HCT116 (cell line): ENCODE measurements around the gene RERG. TPM values are rescaled to one million over a fixed set of nuclear protein-coding genes. Genes with fewer than 3 reads are reported as not detected.

ENCODE experiments used
- ATAC-seq: fragments of 200-7000 bp; cut with Tn5 transposase; 2 replicates; pipeline ENCODE4 v1.9.1; 2020; ENCODE audit warnings: mild to moderate bottlenecking, moderate library complexity
- BruUV-seq: library from RNA; stranded (reverse); fragments of 400-500 nt; replicated peaks from 2 replicates; lab custom pipeline; 2021; lab: Mats Ljungman, UMichigan
- CTCF ChIA-PET: fragments of 300-600 bp; sonication (Branson Sonifier 250); formaldehyde crosslinking; loops from one replicate; lab custom pipeline; 2021; ENCODE audit warnings: antibody characterized with exemption; lab: Charles Lee
- POLR2A ChIA-PET: fragments of 300-600, 350-600 bp; sonication (Branson Sonifier 250); formaldehyde crosslinking; loops from one replicate; lab custom pipeline; 2021; ENCODE audit warnings: antibody characterized with exemption; lab: Charles Lee
- RAD21 ChIA-PET, 2 experiments: fragments of 300-600 bp; sonication (Branson Sonifier 250); formaldehyde crosslinking; loops; one replicate each; lab custom pipeline; 2023; ENCODE audit warnings: low total read pairs in 2 of 2; ENCODE audit not compliant: uncharacterized antibody in 2 of 2, unreplicated experiment in 2 of 2, low non-redundant PET in 1 of 2; lab: Charles Lee
- DNase-seq: peaks from one replicate; pipeline ENCODE4 v3.0.0-alpha.2; 2010; ENCODE audit warnings: low read depth, low spot score
- H2AFZ ChIP-seq: fragments of 200-600 bp; shearing (Covaris generic), sonication (generic); 2 replicates; pipeline ENCODE4 v1.6.1; 2017; ENCODE audit warnings: low read depth, mixed run types, mixed read lengths, antibody characterized with exemption, low read length; ENCODE audit not compliant: poor library complexity, severe bottlenecking
- H3K27ac ChIP-seq: 2 replicates; pipeline ENCODE4 v1.5.1; 2012; ENCODE audit warnings: low read depth, low read length
- H3K27me3 ChIP-seq: fragments of 200-600 bp; sonication (generic); 2 replicates; pipeline ENCODE4 v1.6.1; 2016; ENCODE audit warnings: mixed run types, low read length, mixed read lengths; ENCODE audit not compliant: insufficient read depth
- H3K36me3 ChIP-seq, 2 experiments: fragments of 200-500 bp in 1 of 2; fragments of 200-600 bp in 1 of 2; sonication (Bioruptor generic) in 1 of 2; sonication (generic) in 1 of 2; 2 replicates each; pipeline versions ENCODE4 v1.5.1 to v1.6.1; 2014 to 2016; ENCODE audit warnings: low read length in 2 of 2, inconsistent platforms in 1 of 2, mixed read lengths in 1 of 2, mixed run types in 1 of 2; ENCODE audit not compliant: insufficient read depth in 2 of 2, control insufficient read depth in 1 of 2
- H3K4me1 ChIP-seq, 2 experiments: fragments of 200-600 bp in 1 of 2; sonication (generic) in 1 of 2; 2 replicates each; pipeline versions ENCODE4 v1.5.1 to v1.6.1; 2012 to 2017; ENCODE audit warnings: low read length in 2 of 2, inconsistent platforms in 1 of 2, mild to moderate bottlenecking in 1 of 2, mixed read lengths in 1 of 2, mixed run types in 1 of 2, moderate library complexity in 1 of 2; ENCODE audit not compliant: insufficient read depth in 2 of 2, control insufficient read depth in 1 of 2
- H3K4me2 ChIP-seq: fragments of 200-600 bp; sonication (generic); 2 replicates; pipeline ENCODE4 v1.6.1; 2017; ENCODE audit warnings: mixed run types, low read length, mixed read lengths
- H3K4me3 ChIP-seq, 2 experiments: fragments of 200-600 bp in 1 of 2; sonication (generic) in 1 of 2; replicated peaks in 1 of 2; 2 replicates each; pipeline ENCODE4 v1.5.1; 2011 to 2016; ENCODE audit warnings: low read length in 2 of 2, control low read depth in 1 of 2, low read depth in 1 of 2, mild to moderate bottlenecking in 1 of 2, mixed read lengths in 1 of 2, mixed run types in 1 of 2
- H3K79me2 ChIP-seq: fragments of 200-600 bp; sonication (generic); 2 replicates; pipeline ENCODE4 v1.6.1; 2017; ENCODE audit warnings: mild to moderate bottlenecking, mixed run types, low read length, moderate library complexity, mixed read lengths; ENCODE audit not compliant: insufficient read depth
- H3K9ac ChIP-seq: fragments of 200-600 bp; sonication (generic); 2 replicates; pipeline ENCODE4 v1.6.1; 2016; ENCODE audit warnings: low read length, mixed read lengths
- H3K9me2 ChIP-seq: fragments of 200-600 bp; sonication (generic), shearing (Covaris generic); 2 replicates; pipeline ENCODE4 v1.6.1; 2017; ENCODE audit warnings: mixed run types, mild to moderate bottlenecking, moderate library complexity; ENCODE audit not compliant: insufficient read depth
- H3K9me3 ChIP-seq, 2 experiments: fragments of 200-500 bp in 1 of 2; fragments of 200-600 bp in 1 of 2; sonication (Bioruptor generic) in 1 of 2; sonication (generic) in 1 of 2; 2 replicates each; pipeline ENCODE4 v1.6.1; 2014 to 2017; ENCODE audit warnings: low read length in 2 of 2, mixed read lengths in 2 of 2, inconsistent platforms in 1 of 2, low read depth in 1 of 2, mild to moderate bottlenecking in 1 of 2, mixed run types in 1 of 2, moderate library complexity in 1 of 2; ENCODE audit not compliant: control insufficient read depth in 1 of 2, insufficient read depth in 1 of 2
- H4K20me1 ChIP-seq: fragments of 200-600 bp; sonication (generic), shearing (Covaris generic); 2 replicates; pipeline ENCODE4 v1.6.1; 2017; ENCODE audit warnings: mixed run types, mild to moderate bottlenecking, moderate library complexity; ENCODE audit not compliant: insufficient read depth
- ATF3 ChIP-seq: IDR thresholded peaks from 2 replicates; pipeline ENCODE4 v1.6.1; 2012
- CBX3 ChIP-seq: IDR thresholded peaks from 2 replicates; pipeline ENCODE4 v1.6.1; 2012; ENCODE audit warnings: low read depth
- EZH2 ChIP-seq: fragments of 200-600 bp; sonication (generic); IDR thresholded peaks from 2 replicates; pipeline ENCODE4 v1.6.1; 2017; ENCODE audit warnings: antibody characterized with exemption, mixed run types
- EZH2phosphoT487 ChIP-seq: fragments of 200-600 bp; IDR thresholded peaks from 2 replicates; pipeline ENCODE4 v1.6.1; 2018; ENCODE audit warnings: antibody characterized with exemption, borderline replicate concordance
- JUND ChIP-seq: IDR thresholded peaks from 2 replicates; pipeline ENCODE4 v1.6.1; 2012
- POLR2A ChIP-seq: IDR thresholded peaks from 2 replicates; pipeline ENCODE4 v1.7.0; 2011; ENCODE audit warnings: borderline replicate concordance; ENCODE audit not compliant: insufficient read depth, insufficient read length; ENCODE audit errors: extremely low read depth
- POLR2AphosphoS5 ChIP-seq: IDR thresholded peaks from 2 replicates; pipeline ENCODE4 v1.6.1; 2011; ENCODE audit warnings: mild to moderate bottlenecking, low read depth, low read length, moderate library complexity
- RAD21 ChIP-seq: IDR thresholded peaks from 2 replicates; pipeline ENCODE4 v1.6.1; 2012; ENCODE audit warnings: low read depth, mild to moderate bottlenecking
- SIN3A ChIP-seq: IDR thresholded peaks from 2 replicates; pipeline ENCODE4 v1.6.1; 2012; ENCODE audit warnings: low read depth
- SP1 ChIP-seq: IDR thresholded peaks from 2 replicates; pipeline ENCODE4 v1.6.1; 2012; ENCODE audit warnings: low read depth
- SRF ChIP-seq: IDR thresholded peaks from 2 replicates; pipeline ENCODE4 v1.6.1; 2012; ENCODE audit warnings: low read depth
- TCF7L2 ChIP-seq: IDR thresholded peaks from 2 replicates; pipeline ENCODE4 v1.7.0; 2011; ENCODE audit warnings: borderline replicate concordance, inconsistent platforms; ENCODE audit not compliant: insufficient read depth, insufficient read length; ENCODE audit errors: extremely low read depth
- YY1 ChIP-seq: IDR thresholded peaks from 2 replicates; pipeline ENCODE4 v1.6.1; 2011; ENCODE audit warnings: low read length, low read depth, moderate library complexity, mild to moderate bottlenecking; ENCODE audit not compliant: insufficient replicate concordance; ENCODE audit errors: extremely low read depth
- intact Hi-C: fragments of 100-400 bp; cut with micrococcal nuclease; formaldehyde crosslinking; loops from 2 replicates; pipeline ENCODE4 v1.10.0; 2022
- total RNA-seq: library from RNA; stranded (reverse); gene quantifications from one replicate; pipeline ENCODE4 v1.2.1, GENCODE V29; 2021; ENCODE audit not compliant: unreplicated experiment
- TF ChIP-seq, protein P1 (sequence below): IDR thresholded peaks from 2 replicates; pipeline ENCODE4 v1.6.1; 2012; ENCODE audit warnings: low read depth
- TF ChIP-seq, protein P2 (sequence below): IDR thresholded peaks from 2 replicates; pipeline ENCODE4 v1.6.1; 2012

RERG gene
- total RNA-seq, 1 experiment from 2014 or later: not detected

GRCh38 chr12:15155271-15155670, 65.9 kb downstream of the RERG start:
- CTCF ChIA-PET: interaction anchor here (1.0 kb wide), 1 partner anchor 377 kb away, joined by 3 read pairs; no protein-coding TSS in a partner anchor
- H2AFZ ChIP-seq: no peak overlapping the region
- no peaks in the 10 kb centered on the region for H3K36me3 ChIP-seq
- H3K4me3 ChIP-seq: no peak overlapping the region
- BruUV-seq: no TSS peak
- POLR2A ChIA-PET: interaction anchor here (1.5 kb wide), 1 partner anchor 9 kb away, joined by 3 read pairs; no protein-coding TSS in a partner anchor
- peaks cover 55% of the 10 kb centered on the region for H3K27me3 ChIP-seq
- TF ChIP-seq, protein P1, sequence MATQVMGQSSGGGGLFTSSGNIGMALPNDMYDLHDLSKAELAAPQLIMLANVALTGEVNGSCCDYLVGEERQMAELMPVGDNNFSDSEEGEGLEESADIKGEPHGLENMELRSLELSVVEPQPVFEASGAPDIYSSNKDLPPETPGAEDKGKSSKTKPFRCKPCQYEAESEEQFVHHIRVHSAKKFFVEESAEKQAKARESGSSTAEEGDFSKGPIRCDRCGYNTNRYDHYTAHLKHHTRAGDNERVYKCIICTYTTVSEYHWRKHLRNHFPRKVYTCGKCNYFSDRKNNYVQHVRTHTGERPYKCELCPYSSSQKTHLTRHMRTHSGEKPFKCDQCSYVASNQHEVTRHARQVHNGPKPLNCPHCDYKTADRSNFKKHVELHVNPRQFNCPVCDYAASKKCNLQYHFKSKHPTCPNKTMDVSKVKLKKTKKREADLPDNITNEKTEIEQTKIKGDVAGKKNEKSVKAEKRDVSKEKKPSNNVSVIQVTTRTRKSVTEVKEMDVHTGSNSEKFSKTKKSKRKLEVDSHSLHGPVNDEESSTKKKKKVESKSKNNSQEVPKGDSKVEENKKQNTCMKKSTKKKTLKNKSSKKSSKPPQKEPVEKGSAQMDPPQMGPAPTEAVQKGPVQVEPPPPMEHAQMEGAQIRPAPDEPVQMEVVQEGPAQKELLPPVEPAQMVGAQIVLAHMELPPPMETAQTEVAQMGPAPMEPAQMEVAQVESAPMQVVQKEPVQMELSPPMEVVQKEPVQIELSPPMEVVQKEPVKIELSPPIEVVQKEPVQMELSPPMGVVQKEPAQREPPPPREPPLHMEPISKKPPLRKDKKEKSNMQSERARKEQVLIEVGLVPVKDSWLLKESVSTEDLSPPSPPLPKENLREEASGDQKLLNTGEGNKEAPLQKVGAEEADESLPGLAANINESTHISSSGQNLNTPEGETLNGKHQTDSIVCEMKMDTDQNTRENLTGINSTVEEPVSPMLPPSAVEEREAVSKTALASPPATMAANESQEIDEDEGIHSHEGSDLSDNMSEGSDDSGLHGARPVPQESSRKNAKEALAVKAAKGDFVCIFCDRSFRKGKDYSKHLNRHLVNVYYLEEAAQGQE: no peak
- no peak for TF ChIP-seq SIN3A
- TF ChIP-seq TCF7L2: no peak
- TF ChIP-seq, protein P2, sequence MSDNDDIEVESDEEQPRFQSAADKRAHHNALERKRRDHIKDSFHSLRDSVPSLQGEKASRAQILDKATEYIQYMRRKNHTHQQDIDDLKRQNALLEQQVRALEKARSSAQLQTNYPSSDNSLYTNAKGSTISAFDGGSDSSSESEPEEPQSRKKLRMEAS: no peak
- no peak for TF ChIP-seq SRF
- TF ChIP-seq CBX3: no peak
- no peak for TF ChIP-seq YY1
- no peak for TF ChIP-seq JUND
- TF ChIP-seq SP1: no peak
- no peak for TF ChIP-seq EZH2phosphoT487
- no peak for TF ChIP-seq POLR2AphosphoS5
- TF ChIP-seq POLR2A: no peak
- TF ChIP-seq ATF3: no peak
- no peak for TF ChIP-seq EZH2
- no peak for TF ChIP-seq RAD21
- no peak overlapping the region for H3K4me2 ChIP-seq
- H4K20me1 ChIP-seq: no peaks in the 10 kb centered on the region
- intact Hi-C loops: no loop called here
- no peak overlapping the region for H3K27ac ChIP-seq
- ATAC-seq: no peak
- no peaks in the 10 kb centered on the region for H3K79me2 ChIP-seq
- RAD21 ChIA-PET: no interaction called here
- no peaks in the 10 kb centered on the region for H3K9me3 ChIP-seq
- H3K9ac ChIP-seq: no peak overlapping the region
- no peaks in the 10 kb centered on the region for H3K4me1 ChIP-seq
- no peak for DNase-seq
- H3K9me2 ChIP-seq: no peaks in the 10 kb centered on the region
